Caki2 (cell line): ENCODE results near the gene ATP6V0D1. TPM values are rescaled to one million over a fixed set of nuclear protein-coding genes. Genes with fewer than 3 reads are reported as not detected.
A peak's percentile ranks its signal among the peaks of the same experiment; 100 is the strongest.
"Not testable (repeated sequence)": the region's sequence is repeated elsewhere in the genome, so short reads cannot be mapped to it uniquely, and the experiment has no call there.

Experiments
- DNase-seq: peaks from one replicate; pipeline ENCODE4 v3.0.0-alpha.2; 2015; ENCODE audit warnings: low read depth
- in situ Hi-C: cut with HindIII; loops from 2 replicates; pipeline ENCODE4 v1.10.0; 2016; ENCODE audit warnings: low sequenced_read_pairs, low pct_unique_long_range_greater_than_20kb, mixed read lengths
- total RNA-seq: library from RNA; depleted of rRNA; stranded (reverse); fragments of >200 nt; shearing (Covaris generic); gene quantifications from 2 replicates; pipeline ENCODE4 v1.2.3, GENCODE V29; 2014; ENCODE audit warnings: low replicate concordance; rRNA removed

ATP6V0D1 gene
- total RNA-seq = 39.7 and 71.5 TPM in 2 replicates

- in situ Hi-C loops = no loop called here
- DNase-seq = peak; percentile 97
Observed at GRCh38 chr16:67480833-67481560, at the start of gene ATP6V0D1. Gene ATP6V0D1, minus strand, starts transcription at chr16:67481157. Its CDS starts 71 bp downstream, at chr16:67481086.

- in situ Hi-C loops = no loop called here
- DNase-seq = peak; percentile 69
Observed at GRCh38 chr16:67530013-67530939, 49.3 kb upstream of the ATP6V0D1 start.

DNA sequence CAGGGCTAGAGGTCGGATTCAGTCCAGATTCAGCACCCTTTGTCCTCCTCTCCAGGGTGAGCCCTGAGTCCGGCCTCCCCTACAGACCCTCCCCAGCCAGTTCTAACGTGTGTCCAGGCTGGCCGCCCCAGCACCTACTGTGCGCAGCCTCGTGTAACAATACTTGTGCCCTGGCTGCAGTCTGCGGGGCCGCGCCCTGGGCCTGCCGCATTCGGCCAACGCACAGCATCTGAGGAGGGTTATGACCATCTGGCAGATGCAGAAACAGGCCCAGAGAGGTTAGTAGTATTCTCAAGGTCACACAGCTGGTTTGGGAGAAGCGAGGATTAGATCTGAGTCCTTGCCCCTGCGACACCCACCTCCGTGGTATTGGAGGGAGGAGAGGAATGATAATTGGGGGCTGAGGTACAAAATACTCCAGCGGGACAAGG lies 48.6 kb upstream of the ATP6V0D1 start:
- in situ Hi-C loops = no loop called here
- DNase-seq = peak; percentile 20

DNA sequence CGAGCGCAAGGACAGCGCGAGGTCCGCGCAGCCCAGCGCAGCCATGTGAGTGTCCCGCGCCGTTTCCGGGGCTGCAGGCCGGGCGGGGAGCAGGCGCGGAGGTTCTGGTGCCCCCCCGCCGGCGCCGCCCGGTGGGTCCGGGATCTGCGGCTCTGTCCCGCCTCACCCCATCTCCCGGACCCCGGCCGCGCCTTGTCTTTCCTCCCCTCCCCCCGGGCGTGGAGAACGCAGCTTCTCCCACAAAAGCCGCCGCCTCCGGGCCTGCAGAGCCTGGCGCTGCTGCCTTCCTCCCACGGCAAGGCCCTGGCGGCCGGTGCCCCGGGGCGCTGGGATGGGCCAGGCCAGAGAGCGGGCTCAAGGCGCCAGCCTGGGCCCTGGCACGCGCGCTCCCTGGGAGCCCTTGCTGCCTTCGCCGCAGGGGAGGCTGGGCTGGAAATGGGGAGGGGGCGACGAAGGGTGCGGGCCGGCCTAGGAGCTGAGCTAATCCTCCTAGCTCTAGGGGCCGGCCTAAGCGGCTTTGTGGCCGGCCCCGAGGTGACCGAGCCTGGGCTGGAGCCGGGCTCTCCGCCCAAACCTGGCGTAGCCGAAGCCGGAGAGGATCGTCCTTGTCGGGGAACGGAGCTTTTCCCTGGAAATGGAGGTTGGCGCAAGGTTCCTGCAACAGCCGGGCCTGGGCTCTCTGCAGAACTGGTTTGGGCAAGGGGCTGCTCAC lies 48.1 kb upstream of the ATP6V0D1 start:
- peak; percentile 47 for DNase-seq
- in situ Hi-C loops = no loop called here

DNA sequence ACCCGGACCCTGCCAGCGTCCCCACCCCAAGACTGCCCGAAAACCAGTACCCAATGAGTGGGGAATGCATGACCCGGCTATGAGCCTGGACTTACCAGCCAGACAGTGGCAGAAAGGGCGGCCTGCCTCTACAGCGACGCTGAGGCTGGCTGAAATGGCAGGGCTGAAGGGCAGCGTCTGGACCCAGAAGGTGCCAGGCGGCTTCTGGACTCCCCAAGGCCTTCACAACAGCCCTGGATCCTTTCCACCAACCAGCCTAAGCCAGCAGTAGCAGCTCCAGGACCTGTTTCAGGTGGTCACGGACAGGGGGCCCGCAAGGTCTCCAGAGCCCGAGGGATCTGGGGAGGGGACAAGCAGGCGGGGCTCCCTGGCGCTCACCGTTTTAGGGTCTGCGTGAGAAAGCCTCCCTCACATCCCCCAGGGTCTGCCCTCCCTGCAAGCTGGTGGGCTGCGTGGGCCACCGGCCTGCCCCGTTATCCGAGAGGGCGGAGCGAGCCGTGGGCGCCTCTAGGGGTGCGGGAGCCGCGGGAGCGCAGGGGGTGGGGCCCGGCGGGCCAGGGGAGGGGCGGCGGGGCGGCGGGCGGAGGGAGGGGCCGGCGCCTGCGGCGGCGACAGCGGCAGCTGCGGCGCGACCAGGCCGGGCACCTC lies 47.4 kb upstream of the ATP6V0D1 start, which contains the start of gene RIPOR1:
RIPOR1 (plus strand) TSS at position 608 of the 648 bp plus-strand sequence. CDS start 9,618 bp downstream, outside the sequence.
- DNase-seq = no peak
- in situ Hi-C loops = no loop called here

DNA sequence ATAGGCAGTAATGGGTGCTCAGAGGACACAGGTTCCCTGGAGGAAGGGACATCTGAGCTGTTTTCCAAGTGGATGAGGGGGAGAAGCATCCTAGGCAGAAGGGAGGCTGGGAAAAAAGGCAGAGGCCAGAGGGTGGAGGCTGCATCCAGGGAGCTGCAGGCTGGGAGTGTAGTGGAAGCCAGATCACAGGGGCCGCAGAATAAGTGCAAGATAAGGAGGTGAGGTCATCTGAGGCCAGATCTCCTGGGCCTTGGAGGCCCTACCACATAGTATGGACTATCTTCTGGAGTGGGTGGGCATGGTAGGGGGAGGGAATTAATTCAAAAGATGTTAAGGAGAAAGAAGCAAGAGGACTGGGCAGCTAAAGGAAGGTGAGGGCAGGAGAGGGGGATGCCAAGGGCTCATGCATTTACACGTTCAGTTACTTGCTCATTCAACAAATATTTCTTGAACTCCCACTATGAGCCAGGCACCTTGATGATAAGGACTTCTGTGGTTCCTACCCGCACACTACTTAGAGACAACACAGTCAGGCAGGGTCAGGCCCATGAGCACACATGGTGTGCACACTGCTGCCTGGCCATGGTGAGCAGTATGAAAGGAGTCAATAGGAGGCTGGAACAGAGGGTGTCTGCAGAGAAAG lies 45.3 kb upstream of the ATP6V0D1 start:
- in situ Hi-C loops = no loop called here
- no peak for DNase-seq

DNA sequence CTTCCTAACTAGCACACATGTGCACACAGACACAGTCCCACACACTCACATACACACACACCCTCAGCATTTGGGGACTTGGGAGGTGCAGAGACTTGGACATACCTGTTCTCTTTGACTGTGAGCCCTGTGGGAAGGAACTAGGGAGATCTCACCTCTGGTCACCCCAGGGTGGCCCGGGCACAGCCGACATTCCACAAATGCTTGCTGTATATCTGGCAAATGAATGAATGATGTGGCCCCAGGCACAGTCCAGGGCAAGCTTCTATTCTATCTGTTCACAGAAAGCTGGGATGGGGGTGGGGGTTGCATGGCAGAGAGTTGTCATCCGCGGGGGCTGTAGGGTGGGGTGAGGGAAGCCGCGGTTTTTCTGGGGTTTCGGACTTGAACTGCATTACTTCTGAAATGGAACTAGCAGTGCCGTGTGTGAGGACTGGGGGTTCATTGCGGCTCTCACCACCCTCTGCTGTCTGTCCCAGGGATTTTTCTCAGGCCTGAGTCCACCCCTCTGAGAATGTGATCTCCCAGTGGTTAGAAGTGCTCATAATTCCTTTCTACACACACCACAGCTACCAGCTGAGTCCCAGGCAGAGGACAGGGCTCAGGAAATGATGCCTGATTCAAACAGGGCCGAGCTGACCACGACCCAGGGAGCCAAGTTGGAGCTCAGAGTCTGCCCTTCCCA lies 44.4 kb upstream of the ATP6V0D1 start:
- no peak for DNase-seq
- in situ Hi-C loops = no loop called here

DNA sequence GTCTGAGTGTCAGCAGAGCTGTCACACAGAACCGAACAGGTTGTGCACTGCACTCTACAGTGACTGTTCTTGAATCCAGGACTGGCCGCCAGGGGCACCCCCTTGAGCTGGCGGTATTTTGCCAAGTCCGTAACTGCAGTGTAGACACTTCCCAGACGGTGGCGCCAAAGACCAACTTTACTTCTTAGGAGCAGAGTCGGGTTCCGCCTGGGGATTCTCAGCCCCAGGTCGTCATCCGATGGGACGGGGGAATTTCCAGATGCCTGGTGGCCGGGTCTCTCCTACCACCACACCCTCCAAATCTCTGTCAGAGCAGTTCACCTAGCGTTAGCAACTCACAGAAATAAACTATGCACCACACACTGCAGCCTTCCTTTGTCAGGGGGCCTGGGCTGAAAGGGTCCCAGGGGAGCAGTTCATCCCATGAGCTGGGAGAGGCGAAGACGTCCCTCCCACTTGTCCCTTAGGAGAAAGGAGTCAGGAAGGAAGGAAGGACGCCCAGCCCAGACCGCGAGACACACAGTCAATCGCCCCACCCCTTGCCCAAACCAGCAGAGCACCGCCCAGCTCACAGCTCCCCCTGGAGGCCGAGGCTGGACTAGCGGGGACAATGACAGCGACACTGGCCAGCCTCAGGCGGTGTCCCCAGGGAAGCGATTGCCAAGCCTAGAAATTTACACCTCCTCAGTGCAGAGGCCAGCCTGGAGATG lies 40.3 kb upstream of the ATP6V0D1 start:
- in situ Hi-C loops = no loop called here

DNA sequence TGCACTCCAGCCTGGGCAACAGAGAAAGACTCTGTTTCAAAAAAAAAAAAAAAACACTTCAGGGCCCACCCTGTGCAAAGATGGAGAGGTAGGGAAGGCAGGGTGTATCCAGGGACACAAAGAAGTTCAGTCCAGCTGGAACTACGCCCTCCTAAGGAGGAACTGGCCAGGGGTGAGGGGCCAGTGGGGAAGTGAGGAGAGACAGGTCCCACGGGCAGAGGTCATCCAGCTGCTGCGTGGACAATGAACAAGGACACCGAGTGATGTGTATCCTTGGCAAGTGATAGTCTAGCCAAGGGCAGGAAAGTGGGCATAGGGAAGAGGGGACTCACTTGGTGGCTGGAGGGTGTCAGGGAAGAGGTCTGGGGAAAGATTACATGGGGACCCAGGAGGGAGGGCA lies 38.3 kb upstream of the ATP6V0D1 start:
- in situ Hi-C loops = no loop called here
- DNase-seq = no peak

More for the DNA sequence above, 40.3 kb upstream of the ATP6V0D1 start:
- peak; percentile 96 for DNase-seq

- no peak for DNase-seq
- in situ Hi-C loops = no loop called here
Observed at GRCh38 chr16:67518676-67519075, 37.7 kb upstream of the ATP6V0D1 start.

- in situ Hi-C loops = no loop called here
- DNase-seq = peak; percentile 64
Observed at GRCh38 chr16:67517661-67518423, 36.9 kb upstream of the ATP6V0D1 start.

DNA sequence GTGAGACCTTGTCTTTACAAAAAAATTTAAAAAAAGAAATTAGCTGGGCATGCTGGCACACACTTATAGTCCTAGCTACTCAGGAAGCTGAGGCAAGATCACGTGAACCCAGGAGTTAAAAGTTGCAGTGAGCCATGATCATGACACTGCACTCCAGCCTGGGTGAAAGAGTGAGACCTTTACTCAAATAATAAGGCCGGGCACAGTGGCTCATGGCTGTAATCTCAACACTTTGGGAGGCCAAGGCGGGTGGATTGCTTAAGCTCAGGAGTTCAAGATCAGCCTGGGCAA lies 36.1 kb upstream of the ATP6V0D1 start:
- DNase-seq = no peak
- in situ Hi-C loops = no loop called here

- DNase-seq = peak; percentile 74
Observed at GRCh38 chr16:67516296-67517154, 35.6 kb upstream of the ATP6V0D1 start.

GRCh38 chr16:67514382-67514828 lies 33.4 kb upstream of the ATP6V0D1 start:
- peak; percentile 75 for DNase-seq
- in situ Hi-C loops = no loop called here

More at GRCh38 chr16:67516296-67517154, 35.6 kb upstream of the ATP6V0D1 start:
- in situ Hi-C loops = no loop called here

DNA sequence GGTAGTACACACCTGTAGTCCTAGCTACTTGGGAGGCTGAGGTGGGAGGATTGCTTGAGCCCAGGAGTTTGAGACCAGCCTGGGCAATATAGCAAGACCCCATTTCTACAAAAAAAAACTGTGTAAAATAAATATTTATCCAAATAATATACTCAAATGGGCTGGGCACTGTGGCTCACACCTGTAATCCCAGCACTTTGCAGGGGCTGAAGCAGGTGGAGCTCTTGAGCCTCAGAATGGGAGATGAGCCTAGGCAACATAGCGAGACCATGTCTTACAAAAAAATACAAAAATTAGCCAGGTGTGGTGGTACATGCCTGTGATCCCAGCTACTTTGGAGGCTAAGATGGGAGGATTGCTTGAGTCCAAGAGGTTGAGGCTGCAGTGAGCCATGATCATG lies 32.9 kb upstream of the ATP6V0D1 start:
- in situ Hi-C loops, DNase-seq: not testable (repeated sequence)
